Hematopoietic multipotent progenitor cell treated with erythropoietin and hydrocortisone succinate and interleukin-3 and kit ligand, for 8 days (in vitro differentiated cells): ENCODE results near the gene MID2.

ENCODE experiments used
- DNase-seq: peaks from one replicate; pipeline ENCODE4 v3.0.0-alpha.2; 2015

MID2 gene

DNA sequence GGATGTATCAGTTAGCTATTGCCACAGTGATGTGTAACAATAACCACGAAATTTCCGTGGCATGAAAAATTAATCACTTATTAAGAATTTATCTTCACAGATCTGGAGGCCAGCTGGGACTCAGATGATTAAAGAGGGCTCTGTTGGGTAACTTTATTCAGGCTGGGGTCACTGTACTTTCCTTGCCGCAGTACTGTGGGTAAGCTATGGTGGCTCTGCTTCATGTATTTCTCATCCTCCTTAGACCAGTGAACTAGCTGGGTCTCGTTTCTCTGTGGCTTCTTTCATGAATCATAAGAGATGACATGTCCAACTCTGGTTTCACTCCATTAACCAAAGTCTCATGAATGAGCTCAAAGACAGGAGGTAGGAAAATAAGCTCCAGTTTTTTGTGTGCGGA lies 143.0 kb downstream of the MID2 start:
- DNase-seq = no peak

DNA sequence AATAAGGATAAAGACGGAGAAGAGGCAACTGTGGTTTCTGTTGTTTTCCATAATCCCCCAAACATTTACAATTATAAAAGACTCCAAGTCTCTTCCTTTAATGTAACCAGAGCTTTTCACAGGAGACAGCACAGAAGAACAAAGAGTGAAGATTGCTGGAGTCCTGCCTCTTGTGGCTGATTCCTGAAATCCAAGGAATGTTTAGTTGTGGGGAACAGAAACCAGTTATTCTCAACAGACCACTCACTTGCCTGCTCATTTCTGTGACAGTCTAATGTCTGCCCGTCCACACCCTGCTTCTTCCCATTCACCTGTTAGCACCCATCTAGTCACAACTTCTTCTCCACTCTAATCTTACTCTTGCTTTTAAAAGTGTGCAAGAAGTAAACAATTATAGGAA lies 144.4 kb downstream of the MID2 start:
- no peak for DNase-seq

DNA sequence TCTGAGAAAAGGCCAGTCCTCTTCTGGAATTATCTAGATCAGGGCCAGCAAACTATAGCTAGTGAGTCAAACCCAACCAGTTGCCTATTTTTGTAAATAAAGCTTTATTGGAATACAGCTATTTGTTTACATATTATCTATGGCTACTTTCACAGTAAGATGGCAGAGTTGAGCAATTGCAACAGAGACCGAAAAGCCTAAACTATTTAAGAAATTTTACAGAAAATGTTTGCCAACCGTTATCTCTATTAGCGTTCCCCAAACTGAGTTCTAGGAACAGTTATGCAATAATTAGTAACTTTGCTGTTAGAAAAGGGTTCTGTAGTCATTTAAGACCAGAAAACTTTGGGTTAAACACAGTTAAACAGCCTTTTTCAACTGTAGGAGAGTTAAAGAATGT lies 146.0 kb downstream of the MID2 start:
- no peak for DNase-seq
